WTC11 (cell line): ENCODE measurements around the gene CBY1. TPM values are rescaled to one million over a fixed set of nuclear protein-coding genes. Genes with fewer than 3 reads are reported as not detected.
A peak's percentile ranks its signal among the peaks of the same experiment; 100 is the strongest.

ENCODE experiments used
- ATAC-seq: fragments of 200-7000 bp; cut with Tn5 transposase; 2 replicates; pipeline ENCODE4 v1.10.0; 2021; ENCODE audit warnings: mild to moderate bottlenecking, moderate library complexity
- CTCF ChIA-PET: fragments of 300-600 bp; sonication (Branson Sonifier 250); formaldehyde crosslinking; loops from one replicate; lab custom pipeline; 2021; ENCODE audit warnings: antibody characterized with exemption; lab: Charles Lee
- POLR2A ChIA-PET: fragments of 350-600 bp; sonication (Branson Sonifier 250); formaldehyde crosslinking; loops from one replicate; lab custom pipeline; 2021; ENCODE audit warnings: antibody characterized with exemption; lab: Charles Lee
- DNase-seq: peaks from one replicate; pipeline ENCODE4 v3.0.0; 2021; ENCODE audit warnings: low spot score
- H3K27ac Mint-ChIP-seq: 2 replicates; pipeline ENCODE4 v1.8.0; 2021; ENCODE audit warnings: mixed read lengths
- H3K27me3 Mint-ChIP-seq: 2 replicates; pipeline ENCODE4 v1.8.0; 2021; ENCODE audit warnings: low read depth, mild to moderate bottlenecking, moderate library complexity, mixed read lengths
- H3K36me3 Mint-ChIP-seq: 2 replicates; pipeline ENCODE4 v1.8.0; 2021; ENCODE audit warnings: mixed read lengths
- H3K4me1 Mint-ChIP-seq: 2 replicates; pipeline ENCODE4 v1.8.0; 2022; ENCODE audit warnings: mixed read lengths
- H3K4me3 Mint-ChIP-seq: 2 replicates; pipeline ENCODE4 v1.8.0; 2021; ENCODE audit warnings: mild to moderate bottlenecking, moderate library complexity, mixed read lengths
- H3K9me3 Mint-ChIP-seq: 2 replicates; pipeline ENCODE4 v1.8.0; 2021; ENCODE audit warnings: mixed read lengths
- ATF1 ChIP-seq: sonication (generic); formaldehyde crosslinking; IDR thresholded peaks from 2 replicates; pipeline ENCODE4 v1.8.1; 2023; ENCODE audit warnings: mild to moderate bottlenecking, moderate library complexity, missing genetic modification reagents
- ELF4 ChIP-seq: sonication (generic); formaldehyde crosslinking; IDR thresholded peaks from 2 replicates; pipeline ENCODE4 v1.8.1; 2022; ENCODE audit warnings: low read depth, mild to moderate bottlenecking, moderate library complexity, missing genetic modification reagents
- ETV6 ChIP-seq: sonication (generic); formaldehyde crosslinking; IDR thresholded peaks from 2 replicates; pipeline ENCODE4 v1.8.1; 2022; ENCODE audit warnings: mild to moderate bottlenecking, missing genetic modification reagents
- GABPB1 ChIP-seq: sonication (generic); formaldehyde crosslinking; IDR thresholded peaks from 2 replicates; pipeline ENCODE4 v1.8.1; 2023; ENCODE audit warnings: mild to moderate bottlenecking, missing genetic modification reagents
- GRHL2 ChIP-seq: fragments of 250-450 bp; sonication (Bioruptor Pico); IDR thresholded peaks from 2 replicates; pipeline ENCODE4 v1.8.0; 2022; ENCODE audit warnings: mild to moderate bottlenecking, moderate library complexity; ENCODE audit not compliant: insufficient replicate concordance, severe bottlenecking
- GTF2I ChIP-seq: fragments of 250-450 bp; sonication (Bioruptor Pico); conservative IDR thresholded peaks from 2 replicates; pipeline ENCODE4 v1.4.0; 2021; ENCODE audit warnings: mild to moderate bottlenecking
- JUN ChIP-seq: sonication (generic); formaldehyde crosslinking; IDR thresholded peaks from 2 replicates; pipeline ENCODE4 v1.8.0; 2023; ENCODE audit warnings: mild to moderate bottlenecking, missing genetic modification reagents
- PRRX2 ChIP-seq: fragments of 250-450 bp; sonication (Bioruptor Pico); IDR thresholded peaks from 2 replicates; pipeline ENCODE4 v1.8.0; 2021; ENCODE audit warnings: mild to moderate bottlenecking
- SOX15 ChIP-seq: fragments of 250-450 bp; sonication (Bioruptor Pico); IDR thresholded peaks from 2 replicates; pipeline ENCODE4 v1.9.0; 2021; ENCODE audit warnings: mild to moderate bottlenecking
- TCF7 ChIP-seq: sonication (generic); formaldehyde crosslinking; IDR thresholded peaks from 2 replicates; pipeline ENCODE4 v1.8.0; 2022; ENCODE audit warnings: mild to moderate bottlenecking, low read depth, missing genetic modification reagents, moderate library complexity
- ZNF138 ChIP-seq: sonication (generic); formaldehyde crosslinking; conservative IDR thresholded peaks from 2 replicates; pipeline ENCODE4 v1.8.1; 2022; ENCODE audit warnings: mild to moderate bottlenecking, moderate library complexity, missing genetic modification reagents
- ZNF232 ChIP-seq: sonication (generic); formaldehyde crosslinking; IDR thresholded peaks from 2 replicates; pipeline ENCODE4 v1.8.0; 2022; ENCODE audit warnings: mild to moderate bottlenecking, missing genetic modification reagents
- ZNF263 ChIP-seq: sonication (generic); formaldehyde crosslinking; IDR thresholded peaks from 2 replicates; pipeline ENCODE4 v1.8.1; 2022; ENCODE audit warnings: low read depth, mild to moderate bottlenecking, moderate library complexity, missing genetic modification reagents
- ZNF317 ChIP-seq: sonication (generic); formaldehyde crosslinking; IDR thresholded peaks from 2 replicates; pipeline ENCODE4 v1.8.1; 2023; ENCODE audit warnings: low read depth, mild to moderate bottlenecking, moderate library complexity, missing genetic modification reagents, borderline replicate concordance
- ZNF416 ChIP-seq: fragments of 250-450 bp; sonication (Bioruptor Pico); IDR thresholded peaks from 2 replicates; pipeline ENCODE4 v1.9.0; 2021; ENCODE audit warnings: mild to moderate bottlenecking, inconsistent platforms
- total RNA-seq: library from RNA; stranded (reverse); gene quantifications from 3 replicates; pipeline ENCODE4 v1.2.3, GENCODE V29; 2021
- TF ChIP-seq, protein P1 (sequence below): sonication (generic); formaldehyde crosslinking; IDR thresholded peaks from 2 replicates; pipeline ENCODE4 v1.8.1; 2023; ENCODE audit warnings: mild to moderate bottlenecking, missing genetic modification reagents
- TF ChIP-seq, protein P2 (sequence below): sonication (generic); formaldehyde crosslinking; IDR thresholded peaks from 2 replicates; pipeline ENCODE4 v1.8.0; 2022; ENCODE audit warnings: mild to moderate bottlenecking, missing genetic modification reagents
- TF ChIP-seq, protein P3 (sequence below): fragments of 250-450 bp; sonication (Bioruptor Pico); IDR thresholded peaks from 2 replicates; pipeline ENCODE4 v1.9.0; 2021; ENCODE audit warnings: mild to moderate bottlenecking
- TF ChIP-seq, protein P4 (sequence below): sonication (generic); formaldehyde crosslinking; IDR thresholded peaks from 2 replicates; pipeline ENCODE4 v1.8.0; 2022; ENCODE audit warnings: mild to moderate bottlenecking, missing genetic modification reagents
- TF ChIP-seq, protein P5 (sequence below): fragments of 200-600 bp; IDR thresholded peaks from 2 replicates; pipeline ENCODE4 v1.8.0; 2022; ENCODE audit warnings: antibody characterized with exemption
- TF ChIP-seq, protein P6 (sequence below): sonication (generic); formaldehyde crosslinking; IDR thresholded peaks from 2 replicates; pipeline ENCODE4 v1.8.1; 2023; ENCODE audit warnings: mild to moderate bottlenecking, moderate library complexity, missing genetic modification reagents

CBY1 gene
- total RNA-seq, 1 experiment from 2014 or later, result 26.5 TPM

DNA sequence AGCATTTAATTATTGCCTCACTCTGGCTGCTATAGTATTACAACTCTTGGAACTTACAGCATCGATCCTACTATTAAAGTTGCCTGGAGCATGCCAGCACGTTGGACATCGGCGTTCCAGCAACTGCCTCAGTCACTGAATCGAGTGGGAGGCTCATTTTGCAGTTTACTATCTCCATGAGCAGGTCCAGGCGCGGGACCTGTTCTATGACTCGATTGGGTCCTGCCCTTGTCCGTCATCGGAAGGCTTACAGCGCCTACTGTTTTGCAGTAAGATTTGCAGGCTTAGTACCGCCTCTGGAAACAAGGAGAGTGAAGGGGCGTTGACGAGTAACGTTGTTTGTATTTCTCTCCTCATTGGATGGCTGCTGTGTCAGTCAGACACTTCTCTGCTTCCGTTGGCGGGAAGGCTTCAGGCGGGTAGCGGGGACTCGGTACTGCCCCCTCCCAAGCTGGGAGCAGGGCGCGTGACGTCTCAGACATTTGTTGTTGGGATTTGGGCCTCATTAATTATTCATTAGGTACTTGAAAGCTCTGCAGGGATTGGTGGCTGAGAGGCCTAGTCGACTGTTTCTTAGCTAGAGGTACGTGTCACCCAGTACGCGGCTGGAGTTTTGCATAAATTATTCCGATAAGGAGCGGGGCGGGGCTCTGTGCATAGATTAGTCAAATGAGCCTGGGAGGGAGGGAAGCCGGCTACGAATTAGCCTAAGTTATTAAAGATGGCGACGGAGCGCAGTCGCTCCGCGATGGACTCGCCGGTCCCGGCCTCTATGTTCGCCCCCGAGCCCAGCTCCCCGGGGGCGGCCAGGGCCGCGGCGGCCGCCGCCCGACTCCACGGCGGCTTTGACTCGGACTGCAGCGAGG is 49.0 kb downstream of the CBY1 start, which contains the start of gene GTPBP1 (continued):
- TF ChIP-seq, protein P1, sequence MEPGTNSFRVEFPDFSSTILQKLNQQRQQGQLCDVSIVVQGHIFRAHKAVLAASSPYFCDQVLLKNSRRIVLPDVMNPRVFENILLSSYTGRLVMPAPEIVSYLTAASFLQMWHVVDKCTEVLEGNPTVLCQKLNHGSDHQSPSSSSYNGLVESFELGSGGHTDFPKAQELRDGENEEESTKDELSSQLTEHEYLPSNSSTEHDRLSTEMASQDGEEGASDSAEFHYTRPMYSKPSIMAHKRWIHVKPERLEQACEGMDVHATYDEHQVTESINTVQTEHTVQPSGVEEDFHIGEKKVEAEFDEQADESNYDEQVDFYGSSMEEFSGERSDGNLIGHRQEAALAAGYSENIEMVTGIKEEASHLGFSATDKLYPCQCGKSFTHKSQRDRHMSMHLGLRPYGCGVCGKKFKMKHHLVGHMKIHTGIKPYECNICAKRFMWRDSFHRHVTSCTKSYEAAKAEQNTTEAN (CRISPR knock-in tag), result no peak
- TF ChIP-seq GRHL2 (CRISPR knock-in tag), result no peak
- no peak for TF ChIP-seq SOX15 (CRISPR knock-in tag)
- no peak for TF ChIP-seq GABPB1 (CRISPR knock-in tag)
- TF ChIP-seq ZNF232 (CRISPR knock-in tag), result no peak
- no peak for TF ChIP-seq JUN (CRISPR knock-in tag)
- no peak for TF ChIP-seq ZNF317 (CRISPR knock-in tag)
- TF ChIP-seq, protein P2, sequence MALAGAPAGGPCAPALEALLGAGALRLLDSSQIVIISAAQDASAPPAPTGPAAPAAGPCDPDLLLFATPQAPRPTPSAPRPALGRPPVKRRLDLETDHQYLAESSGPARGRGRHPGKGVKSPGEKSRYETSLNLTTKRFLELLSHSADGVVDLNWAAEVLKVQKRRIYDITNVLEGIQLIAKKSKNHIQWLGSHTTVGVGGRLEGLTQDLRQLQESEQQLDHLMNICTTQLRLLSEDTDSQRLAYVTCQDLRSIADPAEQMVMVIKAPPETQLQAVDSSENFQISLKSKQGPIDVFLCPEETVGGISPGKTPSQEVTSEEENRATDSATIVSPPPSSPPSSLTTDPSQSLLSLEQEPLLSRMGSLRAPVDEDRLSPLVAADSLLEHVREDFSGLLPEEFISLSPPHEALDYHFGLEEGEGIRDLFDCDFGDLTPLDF, result no peak
- TF ChIP-seq GTF2I, result no peak
- TF ChIP-seq ATF1 (CRISPR knock-in tag), result no peak
- no peak for TF ChIP-seq TCF7 (CRISPR knock-in tag)
- no peak for TF ChIP-seq ETV6 (CRISPR knock-in tag)
- TF ChIP-seq, protein P3, sequence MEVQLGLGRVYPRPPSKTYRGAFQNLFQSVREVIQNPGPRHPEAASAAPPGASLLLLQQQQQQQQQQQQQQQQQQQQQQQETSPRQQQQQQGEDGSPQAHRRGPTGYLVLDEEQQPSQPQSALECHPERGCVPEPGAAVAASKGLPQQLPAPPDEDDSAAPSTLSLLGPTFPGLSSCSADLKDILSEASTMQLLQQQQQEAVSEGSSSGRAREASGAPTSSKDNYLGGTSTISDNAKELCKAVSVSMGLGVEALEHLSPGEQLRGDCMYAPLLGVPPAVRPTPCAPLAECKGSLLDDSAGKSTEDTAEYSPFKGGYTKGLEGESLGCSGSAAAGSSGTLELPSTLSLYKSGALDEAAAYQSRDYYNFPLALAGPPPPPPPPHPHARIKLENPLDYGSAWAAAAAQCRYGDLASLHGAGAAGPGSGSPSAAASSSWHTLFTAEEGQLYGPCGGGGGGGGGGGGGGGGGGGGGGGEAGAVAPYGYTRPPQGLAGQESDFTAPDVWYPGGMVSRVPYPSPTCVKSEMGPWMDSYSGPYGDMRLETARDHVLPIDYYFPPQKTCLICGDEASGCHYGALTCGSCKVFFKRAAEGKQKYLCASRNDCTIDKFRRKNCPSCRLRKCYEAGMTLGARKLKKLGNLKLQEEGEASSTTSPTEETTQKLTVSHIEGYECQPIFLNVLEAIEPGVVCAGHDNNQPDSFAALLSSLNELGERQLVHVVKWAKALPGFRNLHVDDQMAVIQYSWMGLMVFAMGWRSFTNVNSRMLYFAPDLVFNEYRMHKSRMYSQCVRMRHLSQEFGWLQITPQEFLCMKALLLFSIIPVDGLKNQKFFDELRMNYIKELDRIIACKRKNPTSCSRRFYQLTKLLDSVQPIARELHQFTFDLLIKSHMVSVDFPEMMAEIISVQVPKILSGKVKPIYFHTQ (CRISPR knock-in tag), result no peak

DNA sequence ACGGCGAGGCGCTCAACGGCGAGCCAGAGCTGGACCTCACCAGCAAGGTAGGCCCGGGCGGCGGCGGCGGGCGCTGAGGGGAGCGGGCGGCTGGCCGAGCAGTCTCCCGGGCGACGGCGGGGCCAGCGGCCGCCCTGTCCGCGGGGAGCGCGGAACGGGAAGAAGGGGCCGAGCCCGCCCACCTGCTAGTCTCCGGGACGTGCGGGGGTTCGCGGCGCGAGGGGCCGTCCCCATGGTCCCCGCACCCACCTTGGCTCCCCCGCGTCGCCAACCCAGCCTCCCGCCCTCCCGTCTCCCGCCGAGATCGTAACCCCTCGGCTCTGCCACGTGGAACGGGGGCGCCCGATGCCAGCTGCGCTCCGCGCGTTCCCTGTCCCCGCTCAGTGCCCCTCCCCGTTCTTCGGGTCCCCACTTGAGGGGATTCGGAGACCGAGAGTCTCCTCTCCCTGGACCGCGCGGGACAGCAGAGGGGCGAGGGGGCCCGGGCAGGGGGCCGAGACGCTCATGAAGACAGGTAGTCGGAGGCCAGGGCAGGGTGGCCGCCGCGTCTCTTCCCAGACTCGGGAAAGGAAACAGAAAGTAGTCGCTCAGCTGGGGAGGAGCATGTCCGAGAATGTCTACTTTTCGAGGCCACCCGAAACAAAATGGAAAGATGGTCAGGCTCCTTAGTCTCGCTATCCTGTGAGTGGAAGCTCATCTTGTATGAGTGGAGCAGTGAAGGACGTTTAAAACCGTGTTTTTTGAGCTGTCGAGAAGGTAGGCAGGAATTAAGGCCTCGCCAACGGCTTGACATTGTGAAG is 49.9 kb downstream of the CBY1 start:
- POLR2A ChIA-PET, result interaction anchor here (0.9 kb wide), 1 partner anchor 25 kb away, joined by 3 read pairs; the partner anchor contains the start of gene TOMM22
- peaks cover 11% of the 10 kb centered on the region for H3K36me3 Mint-ChIP-seq
- DNase-seq (peak; percentile 44), ATAC-seq (no peak)
- no peaks in the 10 kb centered on the region; the same call in 1 of the 2 replicates for H3K27me3 Mint-ChIP-seq
- CTCF ChIA-PET, result interaction anchor here (0.5 to 1.5 kb wide), 6 partner anchors 19 to 64 kb away, joined by 3 to 10 read pairs (median 5); partner anchors contain the start of gene TOMM22
- no peaks in the 10 kb centered on the region for H3K9me3 Mint-ChIP-seq
- peak overlapping the region; percentile 78; the same call in 1 of the 2 replicates for H3K27ac Mint-ChIP-seq
- peaks cover 62% of the 10 kb centered on the region for H3K4me1 Mint-ChIP-seq
- H3K4me3 Mint-ChIP-seq, result peak overlapping the region; percentile 91
- TF ChIP-seq ELF4 (CRISPR knock-in tag) (0 out of 2 replicates have a peak, but pooled peaks have one; percentile 43), ZNF416 (CRISPR knock-in tag) (0 out of 2 replicates have a peak, but pooled peaks have one; percentile 38), GRHL2 (CRISPR knock-in tag) (no peak), PRRX2 (CRISPR knock-in tag) (no peak), ZNF138 (CRISPR knock-in tag) (no peak), ZNF263 (0 out of 2 replicates have a peak, but pooled peaks have one; percentile 43)
- TF ChIP-seq, protein P4, sequence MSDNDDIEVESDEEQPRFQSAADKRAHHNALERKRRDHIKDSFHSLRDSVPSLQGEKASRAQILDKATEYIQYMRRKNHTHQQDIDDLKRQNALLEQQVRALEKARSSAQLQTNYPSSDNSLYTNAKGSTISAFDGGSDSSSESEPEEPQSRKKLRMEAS (CRISPR knock-in tag), result peak; percentile 67; the same call in 1 of the 2 replicates
- TF ChIP-seq, protein P5, sequence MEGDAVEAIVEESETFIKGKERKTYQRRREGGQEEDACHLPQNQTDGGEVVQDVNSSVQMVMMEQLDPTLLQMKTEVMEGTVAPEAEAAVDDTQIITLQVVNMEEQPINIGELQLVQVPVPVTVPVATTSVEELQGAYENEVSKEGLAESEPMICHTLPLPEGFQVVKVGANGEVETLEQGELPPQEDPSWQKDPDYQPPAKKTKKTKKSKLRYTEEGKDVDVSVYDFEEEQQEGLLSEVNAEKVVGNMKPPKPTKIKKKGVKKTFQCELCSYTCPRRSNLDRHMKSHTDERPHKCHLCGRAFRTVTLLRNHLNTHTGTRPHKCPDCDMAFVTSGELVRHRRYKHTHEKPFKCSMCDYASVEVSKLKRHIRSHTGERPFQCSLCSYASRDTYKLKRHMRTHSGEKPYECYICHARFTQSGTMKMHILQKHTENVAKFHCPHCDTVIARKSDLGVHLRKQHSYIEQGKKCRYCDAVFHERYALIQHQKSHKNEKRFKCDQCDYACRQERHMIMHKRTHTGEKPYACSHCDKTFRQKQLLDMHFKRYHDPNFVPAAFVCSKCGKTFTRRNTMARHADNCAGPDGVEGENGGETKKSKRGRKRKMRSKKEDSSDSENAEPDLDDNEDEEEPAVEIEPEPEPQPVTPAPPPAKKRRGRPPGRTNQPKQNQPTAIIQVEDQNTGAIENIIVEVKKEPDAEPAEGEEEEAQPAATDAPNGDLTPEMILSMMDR, result no peak
- TF ChIP-seq, protein P3 (CRISPR knock-in tag), result no peak
- TF ChIP-seq, protein P6, sequence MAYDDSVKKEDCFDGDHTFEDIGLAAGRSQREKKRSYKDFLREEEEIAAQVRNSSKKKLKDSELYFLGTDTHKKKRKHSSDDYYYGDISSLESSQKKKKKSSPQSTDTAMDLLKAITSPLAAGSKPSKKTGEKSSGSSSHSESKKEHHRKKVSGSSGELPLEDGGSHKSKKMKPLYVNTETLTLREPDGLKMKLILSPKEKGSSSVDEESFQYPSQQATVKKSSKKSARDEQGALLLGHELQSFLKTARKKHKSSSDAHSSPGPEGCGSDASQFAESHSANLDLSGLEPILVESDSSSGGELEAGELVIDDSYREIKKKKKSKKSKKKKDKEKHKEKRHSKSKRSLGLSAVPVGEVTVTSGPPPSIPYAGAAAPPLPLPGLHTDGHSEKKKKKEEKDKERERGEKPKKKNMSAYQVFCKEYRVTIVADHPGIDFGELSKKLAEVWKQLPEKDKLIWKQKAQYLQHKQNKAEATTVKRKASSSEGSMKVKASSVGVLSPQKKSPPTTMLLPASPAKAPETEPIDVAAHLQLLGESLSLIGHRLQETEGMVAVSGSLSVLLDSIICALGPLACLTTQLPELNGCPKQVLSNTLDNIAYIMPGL, result peak; percentile 75; the same call in 1 of the 2 replicates
